Measurements from ENCODE around the gene INKA2. TPM values are rescaled to one million over a fixed set of nuclear protein-coding genes. Genes with fewer than 3 reads are reported as not detected.

Gene INKA2
- total and polyA plus RNA-seq, 3 donors from 2014 or later = 6.7 to 8.5 (median 8.3) TPM

DNA sequence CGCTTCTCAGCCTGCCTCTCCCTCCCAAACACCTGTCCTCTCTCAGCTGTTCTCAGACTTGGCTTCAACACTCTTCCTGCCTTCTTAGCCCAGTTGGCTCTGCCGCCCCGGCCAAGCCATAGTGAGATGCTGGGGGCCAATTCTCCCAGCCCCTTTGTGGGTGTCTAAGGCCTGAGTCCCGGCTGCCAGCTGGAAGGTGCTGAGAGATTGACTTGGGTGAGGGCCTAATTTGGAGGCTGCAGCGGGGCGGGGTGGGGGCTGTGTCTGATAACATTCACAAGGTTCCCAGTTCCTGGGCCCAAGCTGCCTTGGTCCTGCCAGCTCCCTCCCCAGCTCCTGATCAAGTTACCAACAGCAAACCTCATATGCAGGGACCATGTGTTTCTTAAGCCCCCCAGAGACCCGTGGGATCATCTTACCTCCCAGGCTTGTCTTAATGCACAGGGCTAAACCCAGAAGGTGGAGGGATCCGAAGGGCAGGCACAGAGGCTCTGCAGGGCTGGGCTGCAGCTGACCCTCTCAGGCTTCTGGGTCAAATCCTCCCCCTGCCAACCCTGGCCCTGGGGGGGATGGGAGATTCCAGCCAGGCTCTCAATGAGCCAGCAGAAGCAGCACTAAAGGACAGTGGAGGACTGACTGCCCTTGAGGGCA is 9.8 kb downstream of the INKA2 start:
- H3K27ac ChIP-seq = no peak overlapping the region
- H3K4me3 ChIP-seq = no peak overlapping the region
- WGBS, 2 donors = 58 to 66% methylated on average over 6 to 8 of the region's 8 CpGs
- TF ChIP-seq POLR2A (IDR thresholded peaks at IDR 0.05) = no peak
- TF ChIP-seq, protein P1, sequence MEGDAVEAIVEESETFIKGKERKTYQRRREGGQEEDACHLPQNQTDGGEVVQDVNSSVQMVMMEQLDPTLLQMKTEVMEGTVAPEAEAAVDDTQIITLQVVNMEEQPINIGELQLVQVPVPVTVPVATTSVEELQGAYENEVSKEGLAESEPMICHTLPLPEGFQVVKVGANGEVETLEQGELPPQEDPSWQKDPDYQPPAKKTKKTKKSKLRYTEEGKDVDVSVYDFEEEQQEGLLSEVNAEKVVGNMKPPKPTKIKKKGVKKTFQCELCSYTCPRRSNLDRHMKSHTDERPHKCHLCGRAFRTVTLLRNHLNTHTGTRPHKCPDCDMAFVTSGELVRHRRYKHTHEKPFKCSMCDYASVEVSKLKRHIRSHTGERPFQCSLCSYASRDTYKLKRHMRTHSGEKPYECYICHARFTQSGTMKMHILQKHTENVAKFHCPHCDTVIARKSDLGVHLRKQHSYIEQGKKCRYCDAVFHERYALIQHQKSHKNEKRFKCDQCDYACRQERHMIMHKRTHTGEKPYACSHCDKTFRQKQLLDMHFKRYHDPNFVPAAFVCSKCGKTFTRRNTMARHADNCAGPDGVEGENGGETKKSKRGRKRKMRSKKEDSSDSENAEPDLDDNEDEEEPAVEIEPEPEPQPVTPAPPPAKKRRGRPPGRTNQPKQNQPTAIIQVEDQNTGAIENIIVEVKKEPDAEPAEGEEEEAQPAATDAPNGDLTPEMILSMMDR (IDR thresholded peaks at IDR 0.05) = no peak
- no peaks in the 10 kb centered on the region for H3K36me3 ChIP-seq (ENCODE audit: low read depth, missing control alignments)
- no peaks in the 10 kb centered on the region for H3K27me3 ChIP-seq
- H3K9me3 ChIP-seq = no peaks in the 10 kb centered on the region
- H3K4me1 ChIP-seq = peaks cover 27% of the 10 kb centered on the region
- intact Hi-C loops (cut with DNase I; ENCODE audit: low total_unique reads) = no loop called here
- DNase-seq = no peak

GRCh38 chr1:111727056-111727455 is 12.1 kb downstream of the INKA2 start:
- DNase-seq = no peak
- intact Hi-C loops (cut with DNase I; ENCODE audit: low total_unique reads) = no loop called here
- Histone ChIP-seq H3K27ac (no peak overlapping the region), H3K27me3 (no peaks in the 10 kb centered on the region), H3K4me3 (no peak overlapping the region), H3K9me3 (no peaks in the 10 kb centered on the region), H3K36me3 (ENCODE audit: low read depth, missing control alignments) (no peaks in the 10 kb centered on the region), H3K4me1 (peaks cover 21% of the 10 kb centered on the region)
- TF ChIP-seq POLR2A (IDR thresholded peaks at IDR 0.05) = no peak
- TF ChIP-seq, protein P1 (IDR thresholded peaks at IDR 0.05) = no peak
- WGBS, 2 donors = 87 to 93% methylated on average over 8 to 18 of the region's 18 CpGs

- TF ChIP-seq POLR2A (IDR thresholded peaks at IDR 0.05) = no peak
- TF ChIP-seq, protein P1 (IDR thresholded peaks at IDR 0.05) = no peak
These were observed 14.0 kb downstream of the INKA2 start for GRCh38 chr1:111725192-111725591.

GRCh38 chr1:111723871-111724270 is 15.3 kb downstream of the INKA2 start:
- H3K4me3 ChIP-seq = no peak overlapping the region
- 21 to 38% methylated on average over 1 of the region's 1 CpG for WGBS, 2 donors

More at GRCh38 chr1:111725192-111725591, 14.0 kb downstream of the INKA2 start:
- intact Hi-C loops (cut with DNase I; ENCODE audit: low total_unique reads) = no loop called here
- 43 to 54% methylated on average over 4 to 5 of the region's 5 CpGs for WGBS, 2 donors
- peaks cover 28% of the 10 kb centered on the region for H3K4me1 ChIP-seq
- peak; percentile 83 for DNase-seq
- H3K4me3 ChIP-seq = no peak overlapping the region
- no peaks in the 10 kb centered on the region for H3K36me3 ChIP-seq (ENCODE audit: low read depth, missing control alignments)
- H3K27ac ChIP-seq = no peak overlapping the region
- no peaks in the 10 kb centered on the region for H3K9me3 ChIP-seq
- no peaks in the 10 kb centered on the region for H3K27me3 ChIP-seq

More at GRCh38 chr1:111723871-111724270, 15.3 kb downstream of the INKA2 start:
- no peaks in the 10 kb centered on the region for H3K36me3 ChIP-seq (ENCODE audit: low read depth, missing control alignments)
- no peak for TF ChIP-seq POLR2A (IDR thresholded peaks at IDR 0.05)
- TF ChIP-seq, protein P1 (IDR thresholded peaks at IDR 0.05) = no peak
- no peaks in the 10 kb centered on the region for H3K9me3 ChIP-seq
- intact Hi-C loops (cut with DNase I; ENCODE audit: low total_unique reads) = no loop called here
- no peak for DNase-seq
- H3K4me1 ChIP-seq = peaks cover 21% of the 10 kb centered on the region
- H3K27me3 ChIP-seq = no peaks in the 10 kb centered on the region
- H3K27ac ChIP-seq = no peak overlapping the region
